ENCODE results near the gene UHRF2. TPM values are rescaled to one million over a fixed set of nuclear protein-coding genes. Genes with fewer than 3 reads are reported as not detected.

The UHRF2 gene
- total RNA-seq, 6 experiments from 2014 or later = 23.3 to 34.9 (median 26.2) TPM

- Mint-ChIP-seq H3K9me3 (no peaks in the 10 kb centered on the region), H3K4me1 (ENCODE audit: low read depth) (no peaks in the 10 kb centered on the region), H3K36me3 (ENCODE audit: low read depth) (no peaks in the 10 kb centered on the region), H3K4me3 (no peak overlapping the region), H3K27ac (no peak overlapping the region), H3K27me3 (ENCODE audit: insufficient read depth) (peaks cover 15% of the 10 kb centered on the region)
- no peak for DNase-seq
- no peak for TF ChIP-seq CTCF (IDR thresholded peaks at IDR 0.05)
Measured at GRCh38 chr9:6408320-6408719, 4.7 kb upstream of the UHRF2 start.

GRCh38 chr9:6409811-6410210 lies 3.2 kb upstream of the UHRF2 start:
- no peaks in the 10 kb centered on the region for H3K9me3 Mint-ChIP-seq
- no peak overlapping the region for H3K4me3 Mint-ChIP-seq
- no peak for TF ChIP-seq CTCF (IDR thresholded peaks at IDR 0.05)
- H3K36me3 Mint-ChIP-seq (ENCODE audit: low read depth) = no peaks in the 10 kb centered on the region
- DNase-seq = no peak
- H3K4me1 Mint-ChIP-seq (ENCODE audit: low read depth) = peaks cover 3% of the 10 kb centered on the region; the same call in 1 of the 2 replicates
- H3K27me3 Mint-ChIP-seq (ENCODE audit: insufficient read depth) = peaks cover 15% of the 10 kb centered on the region
- no peak overlapping the region for H3K27ac Mint-ChIP-seq

GRCh38 chr9:6410633-6411032 lies 2.4 kb upstream of the UHRF2 start:
- H3K4me3 Mint-ChIP-seq = no peak overlapping the region
- H3K9me3 Mint-ChIP-seq = no peaks in the 10 kb centered on the region
- H3K36me3 Mint-ChIP-seq (ENCODE audit: low read depth) = no peaks in the 10 kb centered on the region
- H3K27ac Mint-ChIP-seq = no peak overlapping the region
- no peak for TF ChIP-seq CTCF (IDR thresholded peaks at IDR 0.05)
- DNase-seq = no peak
- peaks cover 11% of the 10 kb centered on the region for H3K4me1 Mint-ChIP-seq (ENCODE audit: low read depth)
- peaks cover 15% of the 10 kb centered on the region for H3K27me3 Mint-ChIP-seq (ENCODE audit: insufficient read depth)

- Mint-ChIP-seq H3K27ac (peak overlapping the region; percentile 66), H3K9me3 (no peaks in the 10 kb centered on the region), H3K27me3 (ENCODE audit: insufficient read depth) (peaks cover 3% of the 10 kb centered on the region), H3K36me3 (ENCODE audit: low read depth) (peaks cover 10% of the 10 kb centered on the region; the same call in 1 of the 2 replicates), H3K4me3 (peak overlapping the region; percentile 90), H3K4me1 (ENCODE audit: low read depth) (peaks cover 38% of the 10 kb centered on the region)
- no peak for DNase-seq
- TF ChIP-seq CTCF (IDR thresholded peaks at IDR 0.05) = no peak
Measured at GRCh38 chr9:6413365-6414246, 607 bp downstream of the UHRF2 start.

GRCh38 chr9:6414247-6414641 lies 1.2 kb downstream of the UHRF2 start:
- no peak for TF ChIP-seq CTCF (IDR thresholded peaks at IDR 0.05)
- H3K4me1 Mint-ChIP-seq (ENCODE audit: low read depth) = peaks cover 45% of the 10 kb centered on the region
- H3K27ac Mint-ChIP-seq = peak overlapping the region; percentile 66
- DNase-seq = peak; percentile 63
- peaks cover 14% of the 10 kb centered on the region; the same call in 1 of the 2 replicates for H3K36me3 Mint-ChIP-seq (ENCODE audit: low read depth)
- peak overlapping the region; percentile 90 for H3K4me3 Mint-ChIP-seq
- no peaks in the 10 kb centered on the region for H3K9me3 Mint-ChIP-seq
- peaks cover 3% of the 10 kb centered on the region for H3K27me3 Mint-ChIP-seq (ENCODE audit: insufficient read depth)
